GM23338 (cell line): ENCODE measurements around the gene NANOS2.

Source experiments
- CREB1 ChIP-seq: fragments of 250-450 bp; sonication (Bioruptor Pico); IDR thresholded peaks from 2 replicates; pipeline ENCODE4 v1.5.0; 2020; ENCODE audit warnings: low read depth, mild to moderate bottlenecking, moderate library complexity
- EZH2 ChIP-seq: fragments of 200-600 bp; sonication (generic); IDR thresholded peaks from one replicate; pipeline ENCODE4 v1.8.0; 2017; ENCODE audit warnings: antibody characterized with exemption, mild to moderate bottlenecking, low read depth; ENCODE audit not compliant: unreplicated experiment
- EZH2phosphoT487 ChIP-seq: fragments of 200-600 bp; sonication (generic); IDR thresholded peaks from one replicate; pipeline ENCODE4 v1.8.1; 2018; ENCODE audit warnings: antibody characterized with exemption; ENCODE audit not compliant: unreplicated experiment
- JUNB ChIP-seq: IDR thresholded peaks from one replicate; pipeline ENCODE4 v1.6.1; 2016; ENCODE audit warnings: antibody characterized with exemption; ENCODE audit not compliant: unreplicated experiment
- NANOG ChIP-seq: IDR thresholded peaks from 2 replicates; pipeline ENCODE4 v1.6.1; 2016; ENCODE audit warnings: antibody characterized with exemption, borderline replicate concordance
- POLR2AphosphoS5 ChIP-seq: IDR thresholded peaks from 2 replicates; pipeline ENCODE4 v1.6.1; 2016; ENCODE audit warnings: antibody characterized with exemption, low read depth
- STAT1 ChIP-seq: IDR thresholded peaks from one replicate; pipeline ENCODE4 v1.6.1; 2016; ENCODE audit warnings: antibody characterized with exemption; ENCODE audit not compliant: unreplicated experiment
- ZNF114 ChIP-seq: fragments of 250-450 bp; sonication (Bioruptor Pico); IDR thresholded peaks from 2 replicates; pipeline ENCODE4 v1.5.0; 2020; ENCODE audit warnings: mild to moderate bottlenecking, moderate library complexity
- ZNF331 ChIP-seq: fragments of 250-450 bp; sonication (Bioruptor Pico); IDR thresholded peaks from 2 replicates; pipeline ENCODE4 v1.5.0; 2020; ENCODE audit warnings: low read depth, mild to moderate bottlenecking, moderate library complexity
- TF ChIP-seq, protein P1 (sequence below), 2 experiments: fragments of 200-600 bp in 1 of 2; sonication (generic) in 1 of 2; conservative IDR thresholded peaks; 2 replicates each; pipeline versions ENCODE4 v1.5.1 to v1.6.1; 2016 to 2017; ENCODE audit warnings: antibody characterized with exemption in 2 of 2, low read depth in 2 of 2, mild to moderate bottlenecking in 2 of 2, moderate library complexity in 1 of 2
- TF ChIP-seq, protein P2 (sequence below): IDR thresholded peaks from one replicate; pipeline ENCODE4 v1.6.1; 2018; ENCODE audit warnings: antibody characterized with exemption; ENCODE audit not compliant: unreplicated experiment
- TF ChIP-seq, protein P3 (sequence below): fragments of 250-450 bp; sonication (Bioruptor Pico); IDR thresholded peaks from 2 replicates; pipeline ENCODE4 v1.5.0; 2020; ENCODE audit warnings: mild to moderate bottlenecking, moderate library complexity
- TF ChIP-seq, protein P4 (sequence below): IDR thresholded peaks from 2 replicates; pipeline ENCODE4 v1.6.1; 2016; ENCODE audit warnings: antibody characterized with exemption

DNA sequence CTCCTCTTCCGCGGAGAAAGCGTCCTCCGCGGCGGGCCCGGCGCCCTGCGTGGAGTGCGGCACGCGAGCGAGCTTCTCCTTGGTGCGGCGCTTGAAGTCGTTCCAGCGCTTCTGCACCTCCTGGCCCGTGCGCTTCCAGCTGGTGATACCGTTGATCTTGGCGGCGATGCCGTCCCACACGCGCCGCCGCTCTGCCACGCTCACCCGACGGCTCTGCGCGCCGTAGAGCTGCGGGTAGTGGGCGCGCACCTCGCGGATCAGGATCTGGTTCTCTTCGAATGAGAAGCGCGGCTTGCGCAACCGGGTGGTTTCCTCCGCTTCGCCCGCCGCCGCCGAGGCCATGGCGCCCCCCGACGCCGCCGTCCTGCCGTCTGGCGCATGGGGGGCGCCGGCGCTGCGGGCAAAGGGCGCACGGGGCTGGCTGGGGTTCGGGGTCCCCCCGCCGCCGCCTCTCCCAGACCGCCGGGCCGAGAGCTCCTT is 13.1 kb downstream of the NANOS2 start:
- TF ChIP-seq, protein P1, sequence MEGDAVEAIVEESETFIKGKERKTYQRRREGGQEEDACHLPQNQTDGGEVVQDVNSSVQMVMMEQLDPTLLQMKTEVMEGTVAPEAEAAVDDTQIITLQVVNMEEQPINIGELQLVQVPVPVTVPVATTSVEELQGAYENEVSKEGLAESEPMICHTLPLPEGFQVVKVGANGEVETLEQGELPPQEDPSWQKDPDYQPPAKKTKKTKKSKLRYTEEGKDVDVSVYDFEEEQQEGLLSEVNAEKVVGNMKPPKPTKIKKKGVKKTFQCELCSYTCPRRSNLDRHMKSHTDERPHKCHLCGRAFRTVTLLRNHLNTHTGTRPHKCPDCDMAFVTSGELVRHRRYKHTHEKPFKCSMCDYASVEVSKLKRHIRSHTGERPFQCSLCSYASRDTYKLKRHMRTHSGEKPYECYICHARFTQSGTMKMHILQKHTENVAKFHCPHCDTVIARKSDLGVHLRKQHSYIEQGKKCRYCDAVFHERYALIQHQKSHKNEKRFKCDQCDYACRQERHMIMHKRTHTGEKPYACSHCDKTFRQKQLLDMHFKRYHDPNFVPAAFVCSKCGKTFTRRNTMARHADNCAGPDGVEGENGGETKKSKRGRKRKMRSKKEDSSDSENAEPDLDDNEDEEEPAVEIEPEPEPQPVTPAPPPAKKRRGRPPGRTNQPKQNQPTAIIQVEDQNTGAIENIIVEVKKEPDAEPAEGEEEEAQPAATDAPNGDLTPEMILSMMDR (conservative IDR thresholded peaks at IDR 0.05; ENCODE audit: low read depth in 2 of 2): no peak
- TF ChIP-seq, protein P2, sequence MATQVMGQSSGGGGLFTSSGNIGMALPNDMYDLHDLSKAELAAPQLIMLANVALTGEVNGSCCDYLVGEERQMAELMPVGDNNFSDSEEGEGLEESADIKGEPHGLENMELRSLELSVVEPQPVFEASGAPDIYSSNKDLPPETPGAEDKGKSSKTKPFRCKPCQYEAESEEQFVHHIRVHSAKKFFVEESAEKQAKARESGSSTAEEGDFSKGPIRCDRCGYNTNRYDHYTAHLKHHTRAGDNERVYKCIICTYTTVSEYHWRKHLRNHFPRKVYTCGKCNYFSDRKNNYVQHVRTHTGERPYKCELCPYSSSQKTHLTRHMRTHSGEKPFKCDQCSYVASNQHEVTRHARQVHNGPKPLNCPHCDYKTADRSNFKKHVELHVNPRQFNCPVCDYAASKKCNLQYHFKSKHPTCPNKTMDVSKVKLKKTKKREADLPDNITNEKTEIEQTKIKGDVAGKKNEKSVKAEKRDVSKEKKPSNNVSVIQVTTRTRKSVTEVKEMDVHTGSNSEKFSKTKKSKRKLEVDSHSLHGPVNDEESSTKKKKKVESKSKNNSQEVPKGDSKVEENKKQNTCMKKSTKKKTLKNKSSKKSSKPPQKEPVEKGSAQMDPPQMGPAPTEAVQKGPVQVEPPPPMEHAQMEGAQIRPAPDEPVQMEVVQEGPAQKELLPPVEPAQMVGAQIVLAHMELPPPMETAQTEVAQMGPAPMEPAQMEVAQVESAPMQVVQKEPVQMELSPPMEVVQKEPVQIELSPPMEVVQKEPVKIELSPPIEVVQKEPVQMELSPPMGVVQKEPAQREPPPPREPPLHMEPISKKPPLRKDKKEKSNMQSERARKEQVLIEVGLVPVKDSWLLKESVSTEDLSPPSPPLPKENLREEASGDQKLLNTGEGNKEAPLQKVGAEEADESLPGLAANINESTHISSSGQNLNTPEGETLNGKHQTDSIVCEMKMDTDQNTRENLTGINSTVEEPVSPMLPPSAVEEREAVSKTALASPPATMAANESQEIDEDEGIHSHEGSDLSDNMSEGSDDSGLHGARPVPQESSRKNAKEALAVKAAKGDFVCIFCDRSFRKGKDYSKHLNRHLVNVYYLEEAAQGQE: no peak
- no peak for TF ChIP-seq EZH2phosphoT487
- TF ChIP-seq EZH2: no peak
- TF ChIP-seq STAT1: no peak
- TF ChIP-seq POLR2AphosphoS5: no peak
- TF ChIP-seq, protein P3, sequence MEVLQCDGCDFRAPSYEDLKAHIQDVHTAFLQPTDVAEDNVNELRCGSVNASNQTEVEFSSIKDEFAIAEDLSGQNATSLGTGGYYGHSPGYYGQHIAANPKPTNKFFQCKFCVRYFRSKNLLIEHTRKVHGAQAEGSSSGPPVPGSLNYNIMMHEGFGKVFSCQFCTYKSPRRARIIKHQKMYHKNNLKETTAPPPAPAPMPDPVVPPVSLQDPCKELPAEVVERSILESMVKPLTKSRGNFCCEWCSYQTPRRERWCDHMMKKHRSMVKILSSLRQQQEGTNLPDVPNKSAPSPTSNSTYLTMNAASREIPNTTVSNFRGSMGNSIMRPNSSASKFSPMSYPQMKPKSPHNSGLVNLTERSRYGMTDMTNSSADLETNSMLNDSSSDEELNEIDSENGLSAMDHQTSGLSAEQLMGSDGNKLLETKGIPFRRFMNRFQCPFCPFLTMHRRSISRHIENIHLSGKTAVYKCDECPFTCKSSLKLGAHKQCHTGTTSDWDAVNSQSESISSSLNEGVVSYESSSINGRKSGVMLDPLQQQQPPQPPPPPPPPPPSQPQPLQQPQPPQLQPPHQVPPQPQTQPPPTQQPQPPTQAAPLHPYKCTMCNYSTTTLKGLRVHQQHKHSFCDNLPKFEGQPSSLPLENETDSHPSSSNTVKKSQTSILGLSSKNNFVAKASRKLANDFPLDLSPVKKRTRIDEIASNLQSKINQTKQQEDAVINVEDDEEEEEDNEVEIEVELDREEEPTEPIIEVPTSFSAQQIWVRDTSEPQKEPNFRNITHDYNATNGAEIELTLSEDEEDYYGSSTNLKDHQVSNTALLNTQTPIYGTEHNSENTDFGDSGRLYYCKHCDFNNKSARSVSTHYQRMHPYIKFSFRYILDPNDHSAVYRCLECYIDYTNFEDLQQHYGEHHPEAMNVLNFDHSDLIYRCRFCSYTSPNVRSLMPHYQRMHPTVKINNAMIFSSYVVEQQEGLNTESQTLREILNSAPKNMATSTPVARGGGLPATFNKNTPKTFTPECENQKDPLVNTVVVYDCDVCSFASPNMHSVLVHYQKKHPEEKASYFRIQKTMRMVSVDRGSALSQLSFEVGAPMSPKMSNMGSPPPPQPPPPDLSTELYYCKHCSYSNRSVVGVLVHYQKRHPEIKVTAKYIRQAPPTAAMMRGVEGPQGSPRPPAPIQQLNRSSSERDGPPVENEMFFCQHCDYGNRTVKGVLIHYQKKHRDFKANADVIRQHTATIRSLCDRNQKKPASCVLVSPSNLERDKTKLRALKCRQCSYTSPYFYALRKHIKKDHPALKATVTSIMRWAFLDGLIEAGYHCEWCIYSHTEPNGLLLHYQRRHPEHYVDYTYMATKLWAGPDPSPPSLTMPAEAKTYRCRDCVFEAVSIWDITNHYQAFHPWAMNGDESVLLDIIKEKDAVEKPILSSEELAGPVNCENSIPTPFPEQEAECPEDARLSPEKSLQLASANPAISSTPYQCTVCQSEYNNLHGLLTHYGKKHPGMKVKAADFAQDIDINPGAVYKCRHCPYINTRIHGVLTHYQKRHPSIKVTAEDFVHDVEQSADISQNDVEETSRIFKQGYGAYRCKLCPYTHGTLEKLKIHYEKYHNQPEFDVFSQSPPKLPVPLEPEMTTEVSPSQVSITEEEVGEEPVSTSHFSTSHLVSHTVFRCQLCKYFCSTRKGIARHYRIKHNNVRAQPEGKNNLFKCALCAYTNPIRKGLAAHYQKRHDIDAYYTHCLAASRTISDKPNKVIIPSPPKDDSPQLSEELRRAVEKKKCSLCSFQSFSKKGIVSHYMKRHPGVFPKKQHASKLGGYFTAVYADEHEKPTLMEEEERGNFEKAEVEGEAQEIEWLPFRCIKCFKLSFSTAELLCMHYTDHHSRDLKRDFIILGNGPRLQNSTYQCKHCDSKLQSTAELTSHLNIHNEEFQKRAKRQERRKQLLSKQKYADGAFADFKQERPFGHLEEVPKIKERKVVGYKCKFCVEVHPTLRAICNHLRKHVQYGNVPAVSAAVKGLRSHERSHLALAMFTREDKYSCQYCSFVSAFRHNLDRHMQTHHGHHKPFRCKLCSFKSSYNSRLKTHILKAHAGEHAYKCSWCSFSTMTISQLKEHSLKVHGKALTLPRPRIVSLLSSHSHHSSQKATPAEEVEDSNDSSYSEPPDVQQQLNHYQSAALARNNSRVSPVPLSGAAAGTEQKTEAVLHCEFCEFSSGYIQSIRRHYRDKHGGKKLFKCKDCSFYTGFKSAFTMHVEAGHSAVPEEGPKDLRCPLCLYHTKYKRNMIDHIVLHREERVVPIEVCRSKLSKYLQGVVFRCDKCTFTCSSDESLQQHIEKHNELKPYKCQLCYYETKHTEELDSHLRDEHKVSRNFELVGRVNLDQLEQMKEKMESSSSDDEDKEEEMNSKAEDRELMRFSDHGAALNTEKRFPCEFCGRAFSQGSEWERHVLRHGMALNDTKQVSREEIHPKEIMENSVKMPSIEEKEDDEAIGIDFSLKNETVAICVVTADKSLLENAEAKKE: no peak
- TF ChIP-seq CREB1 (CRISPR knock-in tag): no peak
- no peak for TF ChIP-seq JUNB
- TF ChIP-seq, protein P4, sequence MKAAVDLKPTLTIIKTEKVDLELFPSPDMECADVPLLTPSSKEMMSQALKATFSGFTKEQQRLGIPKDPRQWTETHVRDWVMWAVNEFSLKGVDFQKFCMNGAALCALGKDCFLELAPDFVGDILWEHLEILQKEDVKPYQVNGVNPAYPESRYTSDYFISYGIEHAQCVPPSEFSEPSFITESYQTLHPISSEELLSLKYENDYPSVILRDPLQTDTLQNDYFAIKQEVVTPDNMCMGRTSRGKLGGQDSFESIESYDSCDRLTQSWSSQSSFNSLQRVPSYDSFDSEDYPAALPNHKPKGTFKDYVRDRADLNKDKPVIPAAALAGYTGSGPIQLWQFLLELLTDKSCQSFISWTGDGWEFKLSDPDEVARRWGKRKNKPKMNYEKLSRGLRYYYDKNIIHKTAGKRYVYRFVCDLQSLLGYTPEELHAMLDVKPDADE: no peak
- no peak for TF ChIP-seq ZNF331 (CRISPR knock-in tag)
- no peak for TF ChIP-seq NANOG
- no peak for TF ChIP-seq ZNF114 (CRISPR knock-in tag)
